Neutrophil (primary cell): Measurements from ENCODE around the gene HMGCLL1.

ENCODE experiments used
- H3K27ac ChIP-seq: fragments of 200-600 bp; sonication (generic); 2 replicates; pipeline ENCODE4 v1.5.1; 2016; ENCODE audit warnings: mild to moderate bottlenecking, moderate library complexity
- H3K27me3 ChIP-seq: fragments of 200-600 bp; sonication (generic); 2 replicates; pipeline ENCODE4 v1.6.0; 2016; ENCODE audit warnings: mild to moderate bottlenecking
- H3K36me3 ChIP-seq: fragments of 200-600 bp; sonication (generic); 2 replicates; pipeline ENCODE4 v1.5.1; 2017
- H3K4me1 ChIP-seq, 2 experiments: fragments of 200-600 bp in 1 of 2; sonication (generic) in 1 of 2; 1 replicate in 1 of 2; 2 replicates in 1 of 2; pipeline versions ENCODE4 v1.5.1 to v1.6.1; 2013 to 2016; ENCODE audit warnings: low read depth in 1 of 2, low read length in 1 of 2, mild to moderate bottlenecking in 1 of 2, moderate library complexity in 1 of 2; ENCODE audit not compliant: control insufficient read depth in 1 of 2, insufficient read depth in 1 of 2
- H3K4me3 ChIP-seq, 2 experiments: fragments of 200-600 bp in 1 of 2; sonication (generic) in 1 of 2; 1 replicate in 1 of 2; 2 replicates in 1 of 2; pipeline ENCODE4 v1.5.1; 2013 to 2016; ENCODE audit warnings: low read depth in 1 of 2, low read length in 1 of 2, mild to moderate bottlenecking in 1 of 2, moderate library complexity in 1 of 2
- H3K9me3 ChIP-seq: fragments of 200-600 bp; sonication (generic); 2 replicates; pipeline ENCODE4 v1.5.1; 2016
- TF ChIP-seq, protein P1 (sequence below): fragments of 200-600 bp; sonication (generic); IDR thresholded peaks from 2 replicates; pipeline ENCODE4 v1.5.1; 2016; ENCODE audit warnings: antibody characterized with exemption

HMGCLL1 gene

DNA sequence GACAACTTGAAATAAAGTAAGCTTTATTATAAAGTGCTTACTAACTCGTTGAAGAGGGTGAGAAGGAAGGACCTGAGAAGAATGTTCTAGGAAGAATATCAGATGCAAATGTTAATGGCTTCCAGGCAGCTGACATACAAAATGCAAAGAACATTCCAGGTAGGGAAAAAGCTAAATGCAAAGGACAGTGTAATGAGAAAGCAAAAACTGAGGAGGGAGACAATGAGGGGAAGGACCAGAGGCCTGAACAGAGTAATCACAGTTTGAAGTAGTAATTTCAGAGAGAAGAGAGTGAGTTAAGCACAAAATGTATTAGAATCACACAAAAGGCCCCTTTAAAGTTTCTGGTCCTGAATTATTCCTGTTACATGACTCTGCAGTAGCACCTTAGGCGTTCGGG lies 81.3 kb downstream of the HMGCLL1 start:
- Histone ChIP-seq H3K27me3 (no peaks in the 10 kb centered on the region), H3K4me3 (no peak overlapping the region), H3K27ac (no peak overlapping the region), H3K36me3 (no peaks in the 10 kb centered on the region), H3K4me1 (no peaks in the 10 kb centered on the region), H3K9me3 (no peaks in the 10 kb centered on the region)
- TF ChIP-seq, protein P1, sequence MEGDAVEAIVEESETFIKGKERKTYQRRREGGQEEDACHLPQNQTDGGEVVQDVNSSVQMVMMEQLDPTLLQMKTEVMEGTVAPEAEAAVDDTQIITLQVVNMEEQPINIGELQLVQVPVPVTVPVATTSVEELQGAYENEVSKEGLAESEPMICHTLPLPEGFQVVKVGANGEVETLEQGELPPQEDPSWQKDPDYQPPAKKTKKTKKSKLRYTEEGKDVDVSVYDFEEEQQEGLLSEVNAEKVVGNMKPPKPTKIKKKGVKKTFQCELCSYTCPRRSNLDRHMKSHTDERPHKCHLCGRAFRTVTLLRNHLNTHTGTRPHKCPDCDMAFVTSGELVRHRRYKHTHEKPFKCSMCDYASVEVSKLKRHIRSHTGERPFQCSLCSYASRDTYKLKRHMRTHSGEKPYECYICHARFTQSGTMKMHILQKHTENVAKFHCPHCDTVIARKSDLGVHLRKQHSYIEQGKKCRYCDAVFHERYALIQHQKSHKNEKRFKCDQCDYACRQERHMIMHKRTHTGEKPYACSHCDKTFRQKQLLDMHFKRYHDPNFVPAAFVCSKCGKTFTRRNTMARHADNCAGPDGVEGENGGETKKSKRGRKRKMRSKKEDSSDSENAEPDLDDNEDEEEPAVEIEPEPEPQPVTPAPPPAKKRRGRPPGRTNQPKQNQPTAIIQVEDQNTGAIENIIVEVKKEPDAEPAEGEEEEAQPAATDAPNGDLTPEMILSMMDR: no peak

GRCh38 chr6:55496201-55496600 lies 82.8 kb downstream of the HMGCLL1 start:
- Histone ChIP-seq H3K36me3 (no peaks in the 10 kb centered on the region), H3K4me1 (no peaks in the 10 kb centered on the region), H3K9me3 (no peaks in the 10 kb centered on the region), H3K27me3 (no peaks in the 10 kb centered on the region), H3K4me3 (no peak overlapping the region), H3K27ac (no peak overlapping the region)
- TF ChIP-seq, protein P1: no peak

GRCh38 chr6:55495277-55495676 lies 83.7 kb downstream of the HMGCLL1 start:
- no peak overlapping the region for H3K27ac ChIP-seq

GRCh38 chr6:55494411-55494810 lies 84.6 kb downstream of the HMGCLL1 start:
- Histone ChIP-seq H3K4me1 (no peaks in the 10 kb centered on the region), H3K27ac (no peak overlapping the region), H3K36me3 (no peaks in the 10 kb centered on the region), H3K27me3 (no peaks in the 10 kb centered on the region), H3K4me3 (no peak overlapping the region), H3K9me3 (no peaks in the 10 kb centered on the region)
- TF ChIP-seq, protein P1: no peak

More at GRCh38 chr6:55495277-55495676, 83.7 kb downstream of the HMGCLL1 start:
- TF ChIP-seq, protein P1: no peak
- Histone ChIP-seq H3K4me3 (no peak overlapping the region), H3K27me3 (no peaks in the 10 kb centered on the region), H3K9me3 (no peaks in the 10 kb centered on the region), H3K4me1 (no peaks in the 10 kb centered on the region), H3K36me3 (no peaks in the 10 kb centered on the region)

GRCh38 chr6:55492259-55492658 lies 86.7 kb downstream of the HMGCLL1 start:
- TF ChIP-seq, protein P1: no peak

DNA sequence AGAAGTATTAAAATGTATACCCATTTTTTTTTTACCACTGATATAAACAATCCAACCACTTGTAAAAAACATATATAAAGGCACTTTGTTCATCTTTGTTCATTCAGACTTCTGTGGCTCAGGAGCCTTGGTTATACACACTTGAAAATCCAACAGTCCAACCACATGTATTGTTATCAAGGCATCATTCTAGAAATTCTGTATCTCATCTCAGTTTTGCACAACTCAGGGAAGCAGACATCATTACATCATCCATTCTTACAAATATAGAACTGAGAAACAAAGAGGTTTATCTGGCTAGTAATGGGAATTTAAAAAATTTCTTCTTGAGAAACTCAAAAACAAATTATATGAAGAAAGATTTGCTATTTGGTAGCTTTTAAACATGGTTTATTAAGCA lies 88.1 kb downstream of the HMGCLL1 start:
- H3K27me3 ChIP-seq: no peaks in the 10 kb centered on the region
- no peaks in the 10 kb centered on the region for H3K4me1 ChIP-seq
- no peaks in the 10 kb centered on the region for H3K36me3 ChIP-seq
- H3K9me3 ChIP-seq: no peaks in the 10 kb centered on the region
- H3K27ac ChIP-seq: no peak overlapping the region
- no peak overlapping the region for H3K4me3 ChIP-seq
- TF ChIP-seq, protein P1: no peak

More at GRCh38 chr6:55492259-55492658, 86.7 kb downstream of the HMGCLL1 start:
- H3K9me3 ChIP-seq: no peaks in the 10 kb centered on the region
- no peaks in the 10 kb centered on the region for H3K4me1 ChIP-seq
- no peaks in the 10 kb centered on the region for H3K36me3 ChIP-seq
- H3K27me3 ChIP-seq: no peaks in the 10 kb centered on the region
- no peak overlapping the region for H3K4me3 ChIP-seq
- no peak overlapping the region for H3K27ac ChIP-seq
